Dendritic cell treated with granulocyte-macrophage colony-stimulating factor and Interleukin-4, amounts not matched to agents 40 ng/mL and 50 ng/mL, for 4 days (primary cell): Measurements from ENCODE around the gene VTI1A.

ENCODE experiments used
- H3K27ac Mint-ChIP-seq: one replicate; pipeline ENCODE4 v1.8.0; 2022; ENCODE audit warnings: mild to moderate bottlenecking, mixed read lengths
- H3K27me3 Mint-ChIP-seq: one replicate; pipeline ENCODE4 v1.8.0; 2022; ENCODE audit warnings: mild to moderate bottlenecking, mixed read lengths
- H3K36me3 Mint-ChIP-seq: one replicate; pipeline ENCODE4 v1.8.0; 2022; ENCODE audit warnings: low read depth, mixed read lengths
- H3K4me1 Mint-ChIP-seq: one replicate; pipeline ENCODE4 v1.8.0; 2022; ENCODE audit warnings: low read depth, mixed read lengths
- H3K4me3 Mint-ChIP-seq: one replicate; pipeline ENCODE4 v1.8.0; 2022; ENCODE audit warnings: mild to moderate bottlenecking, moderate library complexity, mixed read lengths
- H3K9me3 Mint-ChIP-seq: one replicate; pipeline ENCODE4 v1.8.0; 2022; ENCODE audit warnings: mixed read lengths
- intact Hi-C: fragments of 100-400 bp; cut with micrococcal nuclease; formaldehyde crosslinking; loops from one replicate; pipeline ENCODE4 v1.15.0; 2022

Gene VTI1A

DNA sequence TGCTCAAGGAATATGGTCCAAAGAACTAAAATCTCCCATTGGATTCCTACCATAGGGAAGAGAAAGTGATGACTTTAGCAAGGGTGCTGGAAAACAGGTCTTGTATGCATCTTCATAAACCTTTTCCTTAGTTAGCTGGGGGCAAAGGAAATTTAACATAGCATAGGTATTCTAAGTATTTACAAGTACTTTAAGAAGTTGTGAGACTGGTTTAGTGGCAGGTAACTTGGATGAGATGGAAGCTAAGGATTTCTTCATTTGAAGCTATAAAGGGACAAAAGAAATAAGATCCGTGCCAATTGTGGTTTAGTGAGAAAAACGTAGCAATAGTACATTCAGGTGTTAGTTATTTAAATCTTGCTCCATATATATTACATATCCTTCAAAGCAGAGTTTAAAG is 319.6 kb downstream of the VTI1A start:
- intact Hi-C loops: no loop called here
- H3K4me1 Mint-ChIP-seq: no peaks in the 10 kb centered on the region
- peaks cover 7% of the 10 kb centered on the region for H3K36me3 Mint-ChIP-seq
- H3K27ac Mint-ChIP-seq: no peak overlapping the region
- no peaks in the 10 kb centered on the region for H3K9me3 Mint-ChIP-seq
- H3K27me3 Mint-ChIP-seq: no peaks in the 10 kb centered on the region
- H3K4me3 Mint-ChIP-seq: no peak overlapping the region

DNA sequence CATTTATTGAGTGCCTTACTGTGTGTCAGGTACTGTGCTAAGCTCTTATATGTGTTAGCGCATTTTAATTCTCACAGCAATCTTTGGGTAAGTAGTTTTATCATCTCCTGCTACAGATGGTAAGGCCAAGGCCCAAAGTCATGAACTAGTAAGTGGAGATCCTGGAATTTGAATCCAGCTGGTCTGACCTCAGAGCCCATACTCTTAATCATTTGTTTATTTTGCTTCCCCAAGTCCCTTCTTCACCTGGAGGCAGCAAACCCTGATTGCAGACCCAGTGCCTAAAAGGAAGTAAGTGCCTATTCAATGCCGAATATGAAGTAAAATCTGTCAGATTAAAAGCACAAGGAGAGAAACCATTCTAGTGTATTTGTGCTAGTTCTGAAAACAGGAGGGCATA is 320.1 kb downstream of the VTI1A start:
- Mint-ChIP-seq H3K4me1 (no peaks in the 10 kb centered on the region), H3K4me3 (no peak overlapping the region), H3K27ac (no peak overlapping the region), H3K9me3 (no peaks in the 10 kb centered on the region), H3K36me3 (peaks cover 7% of the 10 kb centered on the region), H3K27me3 (no peaks in the 10 kb centered on the region)
- intact Hi-C loops: no loop called here

DNA sequence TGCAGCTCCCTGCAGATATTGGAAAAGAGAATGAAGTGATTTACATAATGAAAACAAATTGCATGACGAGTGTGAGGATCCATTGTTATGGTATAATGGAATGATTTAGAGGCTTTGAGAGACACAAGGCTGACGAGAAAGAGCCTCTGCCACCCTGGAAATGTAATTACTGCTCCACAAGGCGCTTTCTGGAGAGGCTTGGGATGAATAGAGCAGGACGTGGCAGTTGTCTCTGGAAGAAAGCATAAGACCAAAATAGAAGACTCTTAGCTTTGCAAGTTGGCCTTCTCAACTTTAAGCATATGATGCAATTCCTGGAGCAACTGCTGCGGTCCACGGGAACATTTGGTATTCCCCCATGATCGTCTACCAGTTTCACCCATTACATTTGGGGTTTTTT is 321.1 kb downstream of the VTI1A start:
- no peaks in the 10 kb centered on the region for H3K4me1 Mint-ChIP-seq
- no peak overlapping the region for H3K27ac Mint-ChIP-seq
- H3K9me3 Mint-ChIP-seq: no peaks in the 10 kb centered on the region
- intact Hi-C loops: no loop called here
- H3K4me3 Mint-ChIP-seq: no peak overlapping the region
- peaks cover 7% of the 10 kb centered on the region for H3K36me3 Mint-ChIP-seq
- H3K27me3 Mint-ChIP-seq: no peaks in the 10 kb centered on the region

- intact Hi-C loops: no loop called here
- Mint-ChIP-seq H3K27ac (no peak overlapping the region), H3K4me3 (no peak overlapping the region), H3K4me1 (no peaks in the 10 kb centered on the region), H3K27me3 (no peaks in the 10 kb centered on the region), H3K9me3 (no peaks in the 10 kb centered on the region), H3K36me3 (peaks cover 12% of the 10 kb centered on the region)
These were observed 322.1 kb downstream of the VTI1A start for GRCh38 chr10:112769081-112769480.

GRCh38 chr10:112769611-112770370 is 322.8 kb downstream of the VTI1A start:
- Mint-ChIP-seq H3K36me3 (peaks cover 12% of the 10 kb centered on the region), H3K27me3 (no peaks in the 10 kb centered on the region), H3K9me3 (no peaks in the 10 kb centered on the region), H3K27ac (no peak overlapping the region), H3K4me1 (no peaks in the 10 kb centered on the region), H3K4me3 (no peak overlapping the region)
- intact Hi-C loops: no loop called here

GRCh38 chr10:112771733-112772132 is 324.7 kb downstream of the VTI1A start:
- Mint-ChIP-seq H3K9me3 (no peaks in the 10 kb centered on the region), H3K36me3 (peaks cover 12% of the 10 kb centered on the region), H3K27me3 (no peaks in the 10 kb centered on the region), H3K4me3 (no peak overlapping the region), H3K4me1 (no peaks in the 10 kb centered on the region), H3K27ac (no peak overlapping the region)
- intact Hi-C loops: no loop called here

DNA sequence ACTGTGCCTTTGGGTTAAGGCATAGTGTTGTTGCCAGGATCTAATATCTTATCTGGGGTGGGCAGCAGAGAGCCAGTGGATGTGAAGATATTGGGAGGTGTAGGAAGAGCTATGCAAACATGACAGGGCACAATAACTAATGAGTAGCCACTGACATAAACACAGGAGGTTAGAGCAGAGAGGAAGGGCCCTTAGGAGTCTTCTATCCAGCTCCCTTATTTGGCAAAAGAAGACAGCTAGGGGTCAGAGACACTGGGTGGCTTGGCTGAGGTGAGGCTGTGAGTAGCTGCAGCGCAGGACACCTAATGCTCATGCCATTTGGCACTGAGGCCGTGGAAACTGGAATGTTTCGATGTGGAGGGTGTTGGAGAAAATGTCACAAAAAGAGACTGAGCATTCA is 326.8 kb downstream of the VTI1A start:
- Mint-ChIP-seq H3K4me1 (no peaks in the 10 kb centered on the region), H3K27ac (no peak overlapping the region), H3K27me3 (no peaks in the 10 kb centered on the region), H3K36me3 (peaks cover 12% of the 10 kb centered on the region), H3K4me3 (no peak overlapping the region), H3K9me3 (no peaks in the 10 kb centered on the region)
- intact Hi-C loops: no loop called here

GRCh38 chr10:112774210-112774609 is 327.2 kb downstream of the VTI1A start:
- no peak overlapping the region for H3K27ac Mint-ChIP-seq

GRCh38 chr10:112774798-112775197 is 327.8 kb downstream of the VTI1A start:
- intact Hi-C loops: no loop called here
- Mint-ChIP-seq H3K27ac (no peak overlapping the region), H3K27me3 (no peaks in the 10 kb centered on the region), H3K4me1 (no peaks in the 10 kb centered on the region), H3K9me3 (no peaks in the 10 kb centered on the region), H3K4me3 (no peak overlapping the region), H3K36me3 (peaks cover 12% of the 10 kb centered on the region)

More at GRCh38 chr10:112774210-112774609, 327.2 kb downstream of the VTI1A start:
- no peak overlapping the region for H3K4me3 Mint-ChIP-seq
- peaks cover 12% of the 10 kb centered on the region for H3K36me3 Mint-ChIP-seq
- H3K4me1 Mint-ChIP-seq: no peaks in the 10 kb centered on the region
- intact Hi-C loops: no loop called here
- H3K27me3 Mint-ChIP-seq: no peaks in the 10 kb centered on the region
- no peaks in the 10 kb centered on the region for H3K9me3 Mint-ChIP-seq

- Mint-ChIP-seq H3K36me3 (peaks cover 12% of the 10 kb centered on the region), H3K27me3 (no peaks in the 10 kb centered on the region), H3K9me3 (no peaks in the 10 kb centered on the region), H3K27ac (no peak overlapping the region), H3K4me1 (no peaks in the 10 kb centered on the region), H3K4me3 (no peak overlapping the region)
- intact Hi-C loops: no loop called here
These were observed 328.4 kb downstream of the VTI1A start for GRCh38 chr10:112775381-112775780.

DNA sequence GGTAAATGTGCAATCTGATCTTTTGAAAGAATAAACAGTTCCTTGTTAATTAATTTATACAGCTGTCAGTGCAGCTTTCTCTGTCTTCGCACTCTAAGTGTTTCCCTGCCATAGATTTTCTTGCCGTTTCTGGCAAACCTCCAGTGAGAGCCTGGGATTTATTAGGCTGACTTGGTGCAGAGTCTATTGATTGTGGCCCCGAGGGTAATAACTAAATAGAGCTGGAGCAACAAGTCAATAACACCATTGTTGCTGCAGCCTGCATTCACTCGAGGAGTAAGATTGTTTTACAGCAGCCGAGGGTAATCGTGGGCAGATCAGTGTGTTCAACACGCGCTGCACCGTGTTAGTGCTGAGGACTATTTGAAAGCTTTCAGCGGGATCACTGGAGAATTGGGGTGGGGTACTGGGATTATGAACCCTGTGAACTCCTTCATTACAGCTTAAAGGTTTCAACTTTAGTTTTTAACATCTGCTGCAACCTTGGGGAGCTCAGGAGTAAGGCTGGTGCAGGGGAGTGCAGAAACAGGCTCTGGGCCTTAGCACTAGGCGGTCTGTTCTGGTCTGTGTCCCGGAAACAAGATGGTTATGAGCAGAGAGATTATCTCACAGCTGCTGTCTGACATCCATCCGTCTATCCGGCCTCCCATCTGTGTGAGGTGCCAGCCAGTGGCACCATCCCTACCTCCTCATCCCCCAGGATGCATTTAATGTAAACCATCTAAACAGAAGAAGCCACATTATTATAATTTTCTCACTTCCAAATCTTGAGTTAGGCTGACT is 329.1 kb downstream of the VTI1A start:
- Mint-ChIP-seq H3K4me3 (no peak overlapping the region), H3K27ac (no peak overlapping the region), H3K9me3 (no peaks in the 10 kb centered on the region), H3K27me3 (no peaks in the 10 kb centered on the region), H3K4me1 (no peaks in the 10 kb centered on the region), H3K36me3 (peaks cover 8% of the 10 kb centered on the region)
- intact Hi-C loops: no loop called here

GRCh38 chr10:112778579-112778978 is 331.6 kb downstream of the VTI1A start:
- no peaks in the 10 kb centered on the region for H3K27me3 Mint-ChIP-seq
- peaks cover under 1% of the 10 kb centered on the region for H3K36me3 Mint-ChIP-seq
- no peaks in the 10 kb centered on the region for H3K4me1 Mint-ChIP-seq
- no peaks in the 10 kb centered on the region for H3K9me3 Mint-ChIP-seq
- intact Hi-C loops: no loop called here
- no peak overlapping the region for H3K27ac Mint-ChIP-seq
- H3K4me3 Mint-ChIP-seq: no peak overlapping the region

- intact Hi-C loops: no loop called here
- no peaks in the 10 kb centered on the region for H3K4me1 Mint-ChIP-seq
- no peaks in the 10 kb centered on the region for H3K36me3 Mint-ChIP-seq
- no peaks in the 10 kb centered on the region for H3K27me3 Mint-ChIP-seq
- H3K27ac Mint-ChIP-seq: no peak overlapping the region
- H3K4me3 Mint-ChIP-seq: no peak overlapping the region
- no peaks in the 10 kb centered on the region for H3K9me3 Mint-ChIP-seq
These were observed 332.2 kb downstream of the VTI1A start for GRCh38 chr10:112779025-112779770.
